Activated CD8-positive, alpha-beta T cell treated with anti-CD3 and anti-CD28 coated beads for 36 hours (primary cell): ENCODE measurements around the gene RBM42. TPM values are rescaled to one million over a fixed set of nuclear protein-coding genes. Genes with fewer than 3 reads are reported as not detected.
"Not testable (repeated sequence)": the region's sequence is repeated elsewhere in the genome, so short reads cannot be mapped to it uniquely, and the experiment has no call there.

ENCODE experiments used
- ATAC-seq: fragments of 200-7000 bp; cut with Tn5 transposase; one replicate; pipeline ENCODE4 v1.10.0; 2021; ENCODE audit warnings: mild to moderate bottlenecking, moderate library complexity
- CTCF ChIA-PET: fragments of 350-600 bp; sonication (Branson Sonifier 250); formaldehyde crosslinking; loops from one replicate; lab custom pipeline; 2021; ENCODE audit warnings: antibody characterized with exemption; lab: Charles Lee
- POLR2A ChIA-PET: fragments of 350-600 bp; sonication (Branson Sonifier 250); formaldehyde crosslinking; loops from one replicate; lab custom pipeline; 2021; ENCODE audit warnings: antibody characterized with exemption; lab: Charles Lee
- DNase-seq: peaks from one replicate; pipeline ENCODE4 v3.0.0-alpha.2; 2020
- H3K27ac Mint-ChIP-seq: one replicate; pipeline ENCODE4 v1.8.0; 2021; ENCODE audit warnings: mild to moderate bottlenecking, mixed read lengths
- H3K27me3 Mint-ChIP-seq: one replicate; pipeline ENCODE4 v1.8.0; 2021; ENCODE audit warnings: mixed read lengths
- H3K36me3 Mint-ChIP-seq: one replicate; pipeline ENCODE4 v1.8.0; 2021; ENCODE audit warnings: low read depth, mixed read lengths
- H3K4me1 Mint-ChIP-seq: one replicate; pipeline ENCODE4 v1.8.0; 2021; ENCODE audit warnings: low read depth, mixed read lengths
- H3K4me3 Mint-ChIP-seq: one replicate; pipeline ENCODE4 v1.8.0; 2021; ENCODE audit warnings: mild to moderate bottlenecking, moderate library complexity, mixed read lengths
- H3K9me3 Mint-ChIP-seq: one replicate; pipeline ENCODE4 v1.8.0; 2021; ENCODE audit warnings: mixed read lengths
- CTCF ChIP-seq: fragments of 200-600 bp; IDR thresholded peaks from one replicate; pipeline ENCODE4 v1.8.0; 2022; ENCODE audit warnings: antibody characterized with exemption, mild to moderate bottlenecking
- intact Hi-C: fragments of 100-400 bp; cut with micrococcal nuclease; formaldehyde crosslinking; loops from one replicate; pipeline ENCODE4 v1.10.0; 2022
- total RNA-seq, 2 experiments: library from RNA; stranded (reverse); gene quantifications; one replicate each; pipeline ENCODE4 v1.2.3, GENCODE V29; 2021

The RBM42 gene
- total RNA-seq, 2 experiments from 2014 or later: 82.9 to 95.2 TPM

GRCh38 chr19:35590875-35591274 lies 38.0 kb upstream of the RBM42 start:
- no peaks in the 10 kb centered on the region for H3K36me3 Mint-ChIP-seq
- no peak for ATAC-seq
- CTCF ChIA-PET: interaction anchor here (1.0 to 4.1 kb wide), 3 partner anchors 9 to 42 kb away, joined by 3 to 36 read pairs (median 4); no protein-coding TSS in a partner anchor
- no peaks in the 10 kb centered on the region for H3K4me1 Mint-ChIP-seq
- no peaks in the 10 kb centered on the region for H3K9me3 Mint-ChIP-seq
- intact Hi-C loops: no loop called here
- TF ChIP-seq CTCF: no peak
- POLR2A ChIA-PET: interaction anchor here (1.5 kb wide), 1 partner anchor 37 kb away, joined by 3 read pairs; the partner anchor contains the start of gene RBM42
- H3K27ac Mint-ChIP-seq: no peak overlapping the region
- no peak overlapping the region for H3K4me3 Mint-ChIP-seq
- no peak for DNase-seq
- H3K27me3 Mint-ChIP-seq: peaks cover 10% of the 10 kb centered on the region

- ChIA-PET CTCF (interaction anchor here (0.7 to 4.1 kb wide), 19 partner anchors 9 to 240 kb away, joined by 3 to 36 read pairs (median 4); no protein-coding TSS in a partner anchor), POLR2A (interaction anchor here (0.6 to 1.5 kb wide), 2 partner anchors 36 to 130 kb away, joined by 3 to 4 read pairs; partner anchors contain the start of gene RBM42)
- Mint-ChIP-seq H3K27me3 (peaks cover 7% of the 10 kb centered on the region), H3K4me3 (no peak overlapping the region), H3K4me1 (peaks cover 5% of the 10 kb centered on the region), H3K27ac (no peak overlapping the region), H3K9me3 (no peaks in the 10 kb centered on the region), H3K36me3 (no peaks in the 10 kb centered on the region)
- intact Hi-C loops: loop anchor here (2.0 kb wide), 1 partner anchor 81 kb away; no protein-coding TSS in a partner anchor
- DNase-seq (peak; percentile 55), ATAC-seq (peak; percentile 54)
- TF ChIP-seq CTCF: peak; percentile 73
These were observed 36.6 kb upstream of the RBM42 start for GRCh38 chr19:35592226-35592625.

- H3K27ac Mint-ChIP-seq, intact Hi-C loops: not testable (repeated sequence)
These were observed 33.8 kb upstream of the RBM42 start for GRCh38 chr19:35595026-35595425.

GRCh38 chr19:35595928-35596327 lies 32.9 kb upstream of the RBM42 start:
- no peak overlapping the region for H3K27ac Mint-ChIP-seq
- CTCF ChIA-PET: interaction anchor here (1.5 to 3.5 kb wide), 2 partner anchors 9 to 47 kb away, joined by 5 to 15 read pairs; no protein-coding TSS in a partner anchor
- no peak overlapping the region for H3K4me3 Mint-ChIP-seq
- no peak for DNase-seq
- H3K9me3 Mint-ChIP-seq: no peaks in the 10 kb centered on the region
- no peak for TF ChIP-seq CTCF
- peaks cover 8% of the 10 kb centered on the region for H3K27me3 Mint-ChIP-seq
- intact Hi-C loops: no loop called here
- ATAC-seq: no peak
- no peaks in the 10 kb centered on the region for H3K36me3 Mint-ChIP-seq
- H3K4me1 Mint-ChIP-seq: peaks cover 5% of the 10 kb centered on the region
- POLR2A ChIA-PET: no interaction called here

More at GRCh38 chr19:35595026-35595425, 33.8 kb upstream of the RBM42 start:
- ATAC-seq, H3K9me3 Mint-ChIP-seq, POLR2A ChIA-PET, H3K27me3 Mint-ChIP-seq, H3K36me3 Mint-ChIP-seq, H3K4me1 Mint-ChIP-seq, H3K4me3 Mint-ChIP-seq, DNase-seq: not testable (repeated sequence)
- CTCF ChIA-PET: interaction anchor here (0.7 kb wide), 1 partner anchor 269 kb away, joined by 4 read pairs; no protein-coding TSS in a partner anchor

GRCh38 chr19:35596366-35596999 lies 32.4 kb upstream of the RBM42 start:
- Mint-ChIP-seq H3K9me3 (no peaks in the 10 kb centered on the region), H3K4me3 (no peak overlapping the region), H3K4me1 (peaks cover 5% of the 10 kb centered on the region), H3K27me3 (peaks cover 8% of the 10 kb centered on the region), H3K36me3 (no peaks in the 10 kb centered on the region), H3K27ac (peak overlapping the region; percentile 59)
- ChIA-PET POLR2A (no interaction called here), CTCF (interaction anchor here (1.5 to 3.5 kb wide), 2 partner anchors 9 to 48 kb away, joined by 5 to 15 read pairs; no protein-coding TSS in a partner anchor)
- TF ChIP-seq CTCF: no peak
- DNase-seq: peak; percentile 59
- ATAC-seq: peak; percentile 93
- intact Hi-C loops: no loop called here
